ENCODE results near the gene SH2B3. TPM values are rescaled to one million over a fixed set of nuclear protein-coding genes. Genes with fewer than 3 reads are reported as not detected.
A peak's percentile ranks its signal among the peaks of the same experiment; 100 is the strongest.

Gene SH2B3
- total and polyA plus RNA-seq, 2 of the 13 experiments (the other 11 are each of a cell fraction or from before 2014, with no cell fraction given), result 6.8 to 6.9 TPM

DNA sequence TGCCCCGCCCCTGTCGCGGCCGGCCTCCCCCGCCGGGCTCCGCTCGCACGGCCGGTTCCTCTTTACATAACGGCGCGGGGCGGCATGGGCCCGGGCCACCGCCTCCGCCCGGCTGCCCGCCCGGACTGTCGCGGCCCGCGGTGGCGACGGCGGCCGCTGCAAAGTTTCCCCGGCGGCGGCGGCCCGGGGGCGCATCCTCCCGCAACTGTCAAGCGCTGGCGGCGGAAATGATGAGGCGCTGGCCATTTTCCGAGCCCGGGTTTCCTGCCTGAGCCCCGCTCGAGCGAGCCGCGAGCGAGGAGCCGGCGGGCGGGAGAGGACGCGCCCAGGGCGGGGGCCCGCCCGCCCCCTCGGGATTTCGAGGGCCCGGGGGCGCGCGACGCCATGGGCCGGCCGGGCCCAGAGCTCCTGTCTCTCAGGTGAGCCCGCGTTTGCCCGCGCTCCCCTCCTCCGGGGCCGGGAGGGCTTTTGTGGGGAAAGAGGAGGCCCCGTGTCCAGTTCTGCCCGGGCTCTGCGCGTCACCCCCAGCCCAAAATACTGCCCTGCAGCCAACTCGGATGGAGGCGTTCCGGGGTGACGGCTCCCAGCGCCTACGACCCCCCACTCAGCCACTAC, at the start of gene SH2B3 (continued):
- TF ChIP-seq, protein P1, sequence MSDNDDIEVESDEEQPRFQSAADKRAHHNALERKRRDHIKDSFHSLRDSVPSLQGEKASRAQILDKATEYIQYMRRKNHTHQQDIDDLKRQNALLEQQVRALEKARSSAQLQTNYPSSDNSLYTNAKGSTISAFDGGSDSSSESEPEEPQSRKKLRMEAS (IDR thresholded peaks at IDR 0.05), result peak; percentile 13

DNA sequence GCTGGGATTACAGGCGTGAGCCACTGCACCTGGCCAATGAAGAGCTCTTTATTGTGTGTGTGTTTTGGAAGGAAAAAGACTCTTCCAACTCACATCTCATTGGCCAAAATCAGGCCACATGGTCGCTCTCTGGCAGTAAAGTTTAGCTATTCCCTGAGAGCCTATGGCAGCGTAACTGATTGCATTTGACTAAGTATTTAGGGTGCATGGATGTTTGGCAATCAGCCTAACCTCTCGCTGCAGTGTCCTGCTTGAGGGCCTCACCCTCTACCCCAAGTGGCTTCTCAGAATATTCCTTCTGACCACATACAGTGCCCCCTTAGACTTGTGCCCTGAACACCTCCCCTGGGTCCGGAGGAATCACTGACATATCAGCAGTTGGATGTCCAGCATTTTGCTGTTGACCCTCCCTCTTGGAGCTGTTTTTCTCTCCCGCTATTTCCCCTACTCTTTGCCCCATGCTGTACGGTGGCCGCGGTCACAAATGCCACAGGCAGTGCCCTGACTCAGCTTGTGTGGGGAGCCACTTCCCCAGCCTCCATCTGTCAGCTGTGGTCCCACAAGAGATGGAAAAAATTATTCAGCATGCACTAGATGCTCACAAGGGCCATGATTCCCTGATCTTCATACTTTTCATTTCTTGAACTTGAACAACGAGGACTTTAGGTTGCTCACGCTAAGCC, 46.4 kb upstream of the SH2B3 start:
- H3K9me3 ChIP-seq (ENCODE audit: low read length), result no peaks in the 10 kb centered on the region
- no peak overlapping the region for H3K9ac ChIP-seq (ENCODE audit: insufficient read depth, low read depth, low read length)
- ATAC-seq (peak; percentile 18), FAIRE-seq (no peak), DNase-seq (ENCODE audit: low spot score) (no peak)
- in situ Hi-C loops (cut with HindIII; ENCODE audit: extremely low pct_ligation_motif_present, low pct_unique_long_range_greater_than_20kb) (no loop called here), intact Hi-C loops (cut with micrococcal nuclease; ENCODE audit: unreplicated experiment) (no loop called here)
- peak overlapping the region; percentile 69 for H3K4me2 ChIP-seq (ENCODE audit: low read depth, low read length)
- no peak overlapping the region for H3K27ac ChIP-seq (ENCODE audit: extremely low read length, insufficient read depth, low read length)
- no peaks in the 10 kb centered on the region for H3K79me2 ChIP-seq (ENCODE audit: insufficient read depth, low read length)
- H2AFZ ChIP-seq (ENCODE audit: low read length), result no peak overlapping the region
- peaks cover 49% of the 10 kb centered on the region for H3K4me1 ChIP-seq (ENCODE audit: insufficient read depth, low read length)
- POLR2A ChIA-PET, result interaction anchor here (1.5 kb wide), 1 partner anchor 9 kb away, joined by 15 read pairs; the partner anchor contains the start of gene PHETA1
- CTCF ChIA-PET (ENCODE audit: low intra/inter-chr PET ratio, low total read pairs), result no interaction called here
- H3K36me3 ChIP-seq (replicated peaks in 1 of 2; ENCODE audit: control insufficient read depth in 1 of 2, insufficient read depth in 2 of 2, low read length in 2 of 2), result peaks cover 0 to 9% of the 10 kb centered on the region in 2 experiments; a peak in 2 of 5 replicates
- WGBS (ENCODE audit: low lambda C conversion rate), result 24% methylated on average over 11 of the region's 11 CpGs
- BruUV-seq (replicated peaks), result no TSS peak
- no peaks in the 10 kb centered on the region; a peak in 1 of 5 replicates for H3K27me3 ChIP-seq (ENCODE audit: control insufficient read depth in 1 of 2, insufficient read depth in 2 of 2, low read length in 2 of 2)
- H4K20me1 ChIP-seq (ENCODE audit: insufficient read depth, low read length), result no peaks in the 10 kb centered on the region; the same call in 1 of the 2 replicates
- H3K4me3 ChIP-seq (replicated peaks in 1 of 3; ENCODE audit: insufficient read depth in 1 of 3, low read depth in 2 of 3, low read length in 3 of 3), result no peak overlapping the region; a peak in 1 of 6 replicates
- TF ChIP-seq CHCHD3 (CRISPR knock-in tag; IDR thresholded peaks at IDR 0.05) (no peak), ZNF563 (CRISPR knock-in tag; IDR thresholded peaks at IDR 0.05) (no peak), ZNF326 (CRISPR knock-in tag; IDR thresholded peaks at IDR 0.05; ENCODE audit: borderline replicate concordance) (no peak), SYNCRIP (IDR thresholded peaks at IDR 0.05; ENCODE audit: insufficient read depth, low read depth, low read length) (no peak), POLR2A (IDR thresholded peaks at IDR 0.05; ENCODE audit: insufficient read depth in 1 of 2, low read depth in 2 of 2, low read length in 2 of 2) (0 out of 4 replicates have a peak, but pooled peaks of 1 of the 2 experiments have one; percentile 32), NFE2L2 (IDR thresholded peaks at IDR 0.05; ENCODE audit: low read length) (no peak), MXI1 (IDR thresholded peaks at IDR 0.05; ENCODE audit: borderline replicate concordance, low read depth, low read length) (no peak), ZBTB39 (CRISPR knock-in tag; IDR thresholded peaks at IDR 0.05) (no peak), ZNF839 (CRISPR knock-in tag; IDR thresholded peaks at IDR 0.05; ENCODE audit: borderline replicate concordance) (no peak), ZNF101 (CRISPR knock-in tag; IDR thresholded peaks at IDR 0.05; ENCODE audit: borderline replicate concordance, low read depth) (no peak), ZNF251 (CRISPR knock-in tag; IDR thresholded peaks at IDR 0.05) (no peak), SIX4 (CRISPR knock-in tag; IDR thresholded peaks at IDR 0.05) (no peak), ARID5B (CRISPR knock-in tag; IDR thresholded peaks at IDR 0.05) (no peak), ZNF468 (CRISPR knock-in tag; IDR thresholded peaks at IDR 0.05) (no peak)

All from HepG2 (cell line).